NCI-H82 treated with DMSO at 0.1 percent for 48 hours (cell line): ENCODE results near the gene HNF1B.

Experiments
- DNase-seq: peaks from one replicate; lab custom pipeline; 2025; ENCODE audit not compliant: unreplicated experiment; lab: John Stamatoyannopoulos, UW

HNF1B gene

GRCh38 chr17:37674511-37674910, 70.3 kb downstream of the HNF1B start:
- no peak for DNase-seq

GRCh38 chr17:37673386-37673785, 71.5 kb downstream of the HNF1B start:
- no peak for DNase-seq

- no peak for DNase-seq
Measured at GRCh38 chr17:37672548-37673078, 72.2 kb downstream of the HNF1B start.

GRCh38 chr17:37671824-37672547, 72.9 kb downstream of the HNF1B start:
- DNase-seq = no peak

- DNase-seq = no peak
Measured at GRCh38 chr17:37671028-37671823, 73.6 kb downstream of the HNF1B start.

GRCh38 chr17:37667039-37667438, 77.8 kb downstream of the HNF1B start:
- DNase-seq = no peak

- DNase-seq = no peak
Measured at GRCh38 chr17:37664214-37664613, 80.6 kb downstream of the HNF1B start.

- DNase-seq = no peak
Measured at GRCh38 chr17:37662353-37662752, 82.5 kb downstream of the HNF1B start.

- no peak for DNase-seq
Measured at GRCh38 chr17:37661400-37662014, 83.4 kb downstream of the HNF1B start.

- no peak for DNase-seq
Measured at GRCh38 chr17:37659925-37660324, 84.9 kb downstream of the HNF1B start.

GRCh38 chr17:37657202-37657601, 87.7 kb downstream of the HNF1B start:
- no peak for DNase-seq

GRCh38 chr17:37651849-37652248, 93.0 kb downstream of the HNF1B start:
- DNase-seq = no peak

- peak; percentile 41 for DNase-seq
Measured at GRCh38 chr17:37650419-37651003, 94.3 kb downstream of the HNF1B start.

- no peak for DNase-seq
Measured at GRCh38 chr17:37648555-37648954, 96.3 kb downstream of the HNF1B start.

GRCh38 chr17:37647856-37648255, 97.0 kb downstream of the HNF1B start:
- DNase-seq = no peak

- peak; percentile 34 for DNase-seq
Measured at GRCh38 chr17:37643869-37644268, 101.0 kb downstream of the HNF1B start.

GRCh38 chr17:37643118-37643766, 101.6 kb downstream of the HNF1B start, which contains the start of gene DDX52:
DDX52 (minus strand) TSS chr17:37643446; CDS start chr17:37643420, 26 bp downstream.
- DNase-seq = peak; percentile 77

GRCh38 chr17:37642681-37643080, 102.2 kb downstream of the HNF1B start:
- DNase-seq = no peak

GRCh38 chr17:37640015-37640414, 104.8 kb downstream of the HNF1B start:
- no peak for DNase-seq

GRCh38 chr17:37637956-37638355, 106.9 kb downstream of the HNF1B start:
- no peak for DNase-seq
